Gastroesophageal sphincter (tissue), 4 donors: ENCODE measurements around the gene TRAPPC3. TPM values are rescaled to one million over a fixed set of nuclear protein-coding genes. Genes with fewer than 3 reads are reported as not detected.

ENCODE experiments used
- ATAC-seq: fragments of 150-250 bp; one replicate; pipeline ENCODE4 v1.9.1; 2016; ENCODE audit warnings: mild to moderate bottlenecking, moderate library complexity
- H3K27ac ChIP-seq, 4 donors: fragments of 200-600 bp; sonication (generic) in 3 of 4; 1 replicate in 3 of 4; 2 replicates in 1 of 4; pipeline ENCODE4 v1.5.1; 2016 to 2019
- H3K27me3 ChIP-seq: fragments of 200-600 bp; sonication (generic); one replicate; pipeline ENCODE4 v1.5.1; 2019
- H3K36me3 ChIP-seq, 2 donors: fragments of 200-600 bp; sonication (generic); one replicate each; pipeline ENCODE4 v1.5.1; 2019; ENCODE audit warnings: control low read depth in 1 of 2
- H3K4me1 ChIP-seq, 3 donors: fragments of 200-600 bp; sonication (generic); 1 replicate in 2 of 3; 2 replicates in 1 of 3; pipeline ENCODE4 v1.5.1; 2016 to 2019; ENCODE audit warnings: control low read depth in 2 of 3
- H3K4me3 ChIP-seq, 2 donors: fragments of 200-600 bp; sonication (generic); one replicate each; pipeline ENCODE4 v1.5.1; 2019; ENCODE audit warnings: mild to moderate bottlenecking in 1 of 2, moderate library complexity in 1 of 2
- H3K9me3 ChIP-seq, 3 donors: fragments of 200-600 bp; sonication (generic); one replicate each; pipeline ENCODE4 v1.5.1; 2017 to 2019; ENCODE audit warnings: control low read depth in 2 of 3
- EP300 ChIP-seq: sonication (generic); formaldehyde crosslinking; IDR thresholded peaks from one replicate; pipeline ENCODE4 v1.6.1; 2017; ENCODE audit warnings: antibody characterized with exemption, mild to moderate bottlenecking
- POLR2A ChIP-seq, 2 donors: fragments of 450-650 bp; IDR thresholded peaks; one replicate each; pipeline ENCODE4 v1.6.1; 2017; ENCODE audit warnings: antibody characterized with exemption in 2 of 2, mild to moderate bottlenecking in 2 of 2, moderate library complexity in 1 of 2
- POLR2AphosphoS5 ChIP-seq: sonication (generic); formaldehyde crosslinking; IDR thresholded peaks from one replicate; pipeline ENCODE4 v1.6.1; 2017; ENCODE audit warnings: antibody characterized with exemption
- WGBS, 2 donors: methylation state at CpG; one replicate each; pipeline ENCODE4 v1.1.5; 2018; ENCODE audit warnings: low coverage in 1 of 2; 5-methylcytosine and 5-hydroxymethylcytosine counted together
- total RNA-seq, 4 donors: library from RNA; depleted of rRNA; stranded (reverse); fragments of >200 nt; gene quantifications; one replicate each; pipeline ENCODE4 v1.1.0, GENCODE V29; 2016
- TF ChIP-seq, protein P1 (sequence below), 4 experiments: fragments of 200-600 bp in 2 of 4; fragments of 450-650 bp in 2 of 4; sonication (generic) in 1 of 4; IDR thresholded peaks; one replicate each; pipeline ENCODE4 v1.5.1; 2017 to 2019; ENCODE audit warnings: antibody characterized with exemption in 4 of 4, mild to moderate bottlenecking in 2 of 4, moderate library complexity in 2 of 4

TRAPPC3 gene
- total RNA-seq, 4 donors from 2014 or later = 102 to 166 (median 129) TPM

DNA sequence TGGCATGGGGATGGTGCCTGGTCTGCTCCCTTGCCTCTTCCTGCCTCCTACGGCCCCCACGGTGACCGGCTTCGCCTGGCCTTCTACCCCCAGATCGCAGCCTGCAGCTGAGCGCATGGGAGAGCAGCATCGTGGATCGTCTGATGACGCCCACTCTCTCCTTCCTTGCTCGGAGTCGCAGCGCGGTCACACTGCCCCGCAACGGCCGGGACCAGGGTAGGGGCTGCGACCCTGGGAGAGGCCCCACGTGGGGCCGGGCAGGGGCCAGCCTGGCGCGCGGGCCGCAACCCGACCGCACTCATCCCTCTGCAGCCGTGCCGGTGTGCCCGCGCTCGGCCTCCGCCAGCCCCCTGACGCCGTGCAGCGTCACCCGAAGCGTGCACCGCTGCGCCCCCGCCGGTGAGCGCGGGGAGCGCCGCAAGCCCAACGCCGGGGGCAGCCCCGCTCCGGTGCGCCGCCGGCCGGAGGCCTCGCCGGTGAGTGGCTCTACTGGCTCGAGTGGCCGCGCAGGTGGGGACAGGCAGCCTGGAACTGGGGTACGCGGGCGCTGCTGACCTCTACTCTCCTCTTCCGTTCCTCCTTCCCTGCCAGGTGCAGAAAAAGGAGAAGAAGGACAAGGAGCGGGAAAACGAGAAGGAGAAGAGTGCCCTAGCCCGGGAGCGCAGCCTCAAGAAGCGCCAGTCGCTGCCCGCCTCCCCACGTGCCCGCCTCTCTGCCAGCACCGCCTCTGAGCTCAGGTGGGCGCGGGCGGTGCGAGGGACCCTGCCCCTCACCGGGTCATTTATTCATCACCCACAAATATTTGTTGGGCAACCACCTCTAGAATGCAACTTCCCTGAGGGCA, 27.0 kb upstream of the TRAPPC3 start:
- Histone ChIP-seq H3K36me3 (peaks cover 0 to 100% of the 10 kb centered on the region in 2 donors), H3K27me3 (no peaks in the 10 kb centered on the region), H3K4me3 (no peak overlapping the region), H3K27ac (peak overlapping the region; percentile 5 to 80 (median 78)), H3K4me1 (peaks cover 4 to 72% (median 11%) of the 10 kb centered on the region in 3 donors), H3K9me3 (no peaks in the 10 kb centered on the region)
- ATAC-seq = peak; percentile 63
- WGBS, 2 donors = 90% methylated on average over 2 of the region's 76 CpGs; no CpG with 5 or more reads in 1 of the 2 donors
- no peak for TF ChIP-seq POLR2A (IDR thresholded peaks at IDR 0.05)
- TF ChIP-seq, protein P1, sequence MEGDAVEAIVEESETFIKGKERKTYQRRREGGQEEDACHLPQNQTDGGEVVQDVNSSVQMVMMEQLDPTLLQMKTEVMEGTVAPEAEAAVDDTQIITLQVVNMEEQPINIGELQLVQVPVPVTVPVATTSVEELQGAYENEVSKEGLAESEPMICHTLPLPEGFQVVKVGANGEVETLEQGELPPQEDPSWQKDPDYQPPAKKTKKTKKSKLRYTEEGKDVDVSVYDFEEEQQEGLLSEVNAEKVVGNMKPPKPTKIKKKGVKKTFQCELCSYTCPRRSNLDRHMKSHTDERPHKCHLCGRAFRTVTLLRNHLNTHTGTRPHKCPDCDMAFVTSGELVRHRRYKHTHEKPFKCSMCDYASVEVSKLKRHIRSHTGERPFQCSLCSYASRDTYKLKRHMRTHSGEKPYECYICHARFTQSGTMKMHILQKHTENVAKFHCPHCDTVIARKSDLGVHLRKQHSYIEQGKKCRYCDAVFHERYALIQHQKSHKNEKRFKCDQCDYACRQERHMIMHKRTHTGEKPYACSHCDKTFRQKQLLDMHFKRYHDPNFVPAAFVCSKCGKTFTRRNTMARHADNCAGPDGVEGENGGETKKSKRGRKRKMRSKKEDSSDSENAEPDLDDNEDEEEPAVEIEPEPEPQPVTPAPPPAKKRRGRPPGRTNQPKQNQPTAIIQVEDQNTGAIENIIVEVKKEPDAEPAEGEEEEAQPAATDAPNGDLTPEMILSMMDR (IDR thresholded peaks at IDR 0.05) = peak in 3 of 4 experiments; percentile 48 to 58 (median 50)

- Histone ChIP-seq H3K27me3 (no peaks in the 10 kb centered on the region), H3K36me3 (peaks cover 0 to 100% of the 10 kb centered on the region in 2 donors), H3K4me1 (peaks cover 4 to 81% (median 11%) of the 10 kb centered on the region in 3 donors), H3K4me3 (no peak overlapping the region), H3K27ac (peak overlapping the region; percentile 5 to 80 (median 78)), H3K9me3 (no peaks in the 10 kb centered on the region)
- TF ChIP-seq, protein P1 (IDR thresholded peaks at IDR 0.05) = no peak
- TF ChIP-seq EP300 (no peak), POLR2AphosphoS5 (no peak), POLR2A (IDR thresholded peaks at IDR 0.05) (no peak)
- peak; percentile 51 for ATAC-seq
- WGBS, 2 donors = no CpG with 5 or more reads among the region's 11 CpGs
Measured at GRCh38 chr1:36175137-36176095, 26.1 kb upstream of the TRAPPC3 start.

DNA sequence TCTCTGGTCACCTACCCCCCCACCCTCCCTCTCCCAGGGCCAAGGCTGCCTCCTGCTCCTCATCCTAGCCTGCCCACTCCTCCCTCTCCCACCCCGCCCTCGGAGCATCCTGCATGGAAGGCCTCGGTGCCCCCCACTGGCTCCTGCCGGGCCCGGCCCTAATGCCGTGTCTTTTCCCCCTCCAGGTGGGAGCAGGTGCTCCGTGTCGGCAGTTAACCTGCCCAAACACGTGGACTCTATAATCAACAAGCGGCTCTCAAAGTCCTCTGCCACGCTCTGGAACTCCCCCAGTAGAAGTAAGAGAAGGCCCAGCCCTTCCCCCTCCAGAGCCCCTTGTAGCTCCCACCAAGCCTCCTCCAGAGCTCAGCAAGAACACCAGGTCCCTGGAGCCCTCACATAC, 25.4 kb upstream of the TRAPPC3 start:
- peak overlapping the region; percentile 5 to 80 (median 78) for H3K27ac ChIP-seq
- no peaks in the 10 kb centered on the region for H3K27me3 ChIP-seq
- no peaks in the 10 kb centered on the region for H3K9me3 ChIP-seq
- no peak for ATAC-seq
- TF ChIP-seq POLR2A (IDR thresholded peaks at IDR 0.05) (no peak), EP300 (no peak), POLR2AphosphoS5 (no peak)
- TF ChIP-seq, protein P1 (IDR thresholded peaks at IDR 0.05) = no peak
- H3K4me1 ChIP-seq = peaks cover 4 to 88% (median 11%) of the 10 kb centered on the region in 3 donors
- 63% methylated on average over 4 of the region's 11 CpGs; no CpG with 5 or more reads in 1 of the 2 donors for WGBS, 2 donors
- peaks cover 0 to 95% of the 10 kb centered on the region in 2 donors for H3K36me3 ChIP-seq
- no peak overlapping the region for H3K4me3 ChIP-seq

DNA sequence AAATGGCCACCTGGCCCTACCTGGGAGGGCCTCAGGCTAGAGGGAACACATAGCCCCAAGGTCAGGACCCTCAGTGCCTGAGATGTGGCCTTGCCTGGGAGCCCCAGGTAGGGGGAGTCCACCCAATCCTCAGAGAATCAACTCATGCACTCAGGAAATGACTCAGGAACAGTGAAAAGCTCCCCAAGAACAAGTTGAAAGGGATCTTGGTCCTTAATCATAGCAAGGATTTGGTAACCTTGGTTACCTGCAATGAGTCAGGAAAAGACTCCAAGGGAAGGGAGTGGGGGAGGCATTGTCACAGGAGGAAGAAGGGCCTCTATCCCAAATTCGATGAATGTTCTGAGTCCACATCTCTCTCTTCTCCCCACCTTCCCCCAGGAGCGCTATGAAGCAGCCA, 23.7 kb upstream of the TRAPPC3 start:
- no peaks in the 10 kb centered on the region for H3K27me3 ChIP-seq
- WGBS, 2 donors = 60 to 73% methylated on average over 2 of the region's 2 CpGs
- H3K27ac ChIP-seq = peak overlapping the region in 3 of 4 donors; percentile 53 to 79 (median 60)
- no peak for ATAC-seq
- no peaks in the 10 kb centered on the region for H3K9me3 ChIP-seq
- H3K4me3 ChIP-seq = no peak overlapping the region
- H3K36me3 ChIP-seq = peaks cover 0 to 85% of the 10 kb centered on the region in 2 donors
- TF ChIP-seq POLR2A (IDR thresholded peaks at IDR 0.05) (no peak), POLR2AphosphoS5 (no peak), EP300 (no peak)
- TF ChIP-seq, protein P1 (IDR thresholded peaks at IDR 0.05) = no peak
- peaks cover 4 to 88% (median 11%) of the 10 kb centered on the region in 3 donors for H3K4me1 ChIP-seq
